GM18505 (cell line): ENCODE results near the gene EPN3.

Source experiments
- ATAC-seq: cut with Tn5 transposase; IDR thresholded peaks from one replicate; pipeline ENCODE4 v1.9.1; 2021; ENCODE audit not compliant: unreplicated experiment
- POLR2A ChIP-seq: IDR thresholded peaks from 4 replicates; pipeline ENCODE4 v1.6.1; 2011; ENCODE audit warnings: borderline replicate concordance; ENCODE audit not compliant: insufficient read depth, insufficient read length; ENCODE audit errors: extremely low read depth

EPN3 gene

GRCh38 chr17:50542795-50543774 is 10.6 kb downstream of the EPN3 start:
- no peak for ATAC-seq
- TF ChIP-seq POLR2A: no peak

- no peak for ATAC-seq
- TF ChIP-seq POLR2A: no peak
These were observed 12.0 kb downstream of the EPN3 start for GRCh38 chr17:50544516-50544915.

- no peak for TF ChIP-seq POLR2A
- no peak for ATAC-seq
These were observed 12.8 kb downstream of the EPN3 start for GRCh38 chr17:50545311-50545710.

GRCh38 chr17:50546701-50547034 is 14.1 kb downstream of the EPN3 start:
- no peak for TF ChIP-seq POLR2A
- no peak for ATAC-seq

- TF ChIP-seq POLR2A: peak; percentile 78
- peak; percentile 59 for ATAC-seq
These were observed 14.7 kb downstream of the EPN3 start, which contains the start of gene SPATA20 for GRCh38 chr17:50547035-50547735. Gene SPATA20, plus strand, starts transcription at chr17:50547174. Its CDS starts 35 bp downstream, at chr17:50547209.

- ATAC-seq: no peak
- TF ChIP-seq POLR2A: no peak
These were observed 15.2 kb downstream of the EPN3 start for GRCh38 chr17:50547736-50548083.

GRCh38 chr17:50548831-50549230 is 16.3 kb downstream of the EPN3 start:
- no peak for TF ChIP-seq POLR2A

GRCh38 chr17:50549256-50549941 is 16.9 kb downstream of the EPN3 start:
- TF ChIP-seq POLR2A: no peak
- no peak for ATAC-seq

More at GRCh38 chr17:50548831-50549230, 16.3 kb downstream of the EPN3 start:
- no peak for ATAC-seq

GRCh38 chr17:50549969-50550368 is 17.4 kb downstream of the EPN3 start:
- no peak for TF ChIP-seq POLR2A
- no peak for ATAC-seq

- no peak for TF ChIP-seq POLR2A
- no peak for ATAC-seq
These were observed 18.3 kb downstream of the EPN3 start for GRCh38 chr17:50550661-50551432.

GRCh38 chr17:50551433-50551815 is 18.9 kb downstream of the EPN3 start:
- TF ChIP-seq POLR2A: no peak
- no peak for ATAC-seq

GRCh38 chr17:50551884-50552283 is 19.3 kb downstream of the EPN3 start:
- no peak for TF ChIP-seq POLR2A
- no peak for ATAC-seq

- no peak for ATAC-seq
- no peak for TF ChIP-seq POLR2A
These were observed 21.7 kb downstream of the EPN3 start for GRCh38 chr17:50554201-50554600.
